Astrocyte (in vitro differentiated cells and primary cell): ENCODE results near the gene RHO.

Source experiments
- EZH2 ChIP-seq: IDR thresholded peaks from 2 replicates; pipeline ENCODE4 v1.6.1; 2012; ENCODE audit warnings: mild to moderate bottlenecking, low read length, inconsistent platforms; ENCODE audit not compliant: insufficient read depth
- TF ChIP-seq, protein P1 (sequence below): IDR thresholded peaks from 2 replicates; pipeline ENCODE4 v1.5.1; 2011; ENCODE audit warnings: low read depth, mild to moderate bottlenecking, inconsistent platforms, low read length, moderate library complexity; ENCODE audit not compliant: insufficient read depth

DNA sequence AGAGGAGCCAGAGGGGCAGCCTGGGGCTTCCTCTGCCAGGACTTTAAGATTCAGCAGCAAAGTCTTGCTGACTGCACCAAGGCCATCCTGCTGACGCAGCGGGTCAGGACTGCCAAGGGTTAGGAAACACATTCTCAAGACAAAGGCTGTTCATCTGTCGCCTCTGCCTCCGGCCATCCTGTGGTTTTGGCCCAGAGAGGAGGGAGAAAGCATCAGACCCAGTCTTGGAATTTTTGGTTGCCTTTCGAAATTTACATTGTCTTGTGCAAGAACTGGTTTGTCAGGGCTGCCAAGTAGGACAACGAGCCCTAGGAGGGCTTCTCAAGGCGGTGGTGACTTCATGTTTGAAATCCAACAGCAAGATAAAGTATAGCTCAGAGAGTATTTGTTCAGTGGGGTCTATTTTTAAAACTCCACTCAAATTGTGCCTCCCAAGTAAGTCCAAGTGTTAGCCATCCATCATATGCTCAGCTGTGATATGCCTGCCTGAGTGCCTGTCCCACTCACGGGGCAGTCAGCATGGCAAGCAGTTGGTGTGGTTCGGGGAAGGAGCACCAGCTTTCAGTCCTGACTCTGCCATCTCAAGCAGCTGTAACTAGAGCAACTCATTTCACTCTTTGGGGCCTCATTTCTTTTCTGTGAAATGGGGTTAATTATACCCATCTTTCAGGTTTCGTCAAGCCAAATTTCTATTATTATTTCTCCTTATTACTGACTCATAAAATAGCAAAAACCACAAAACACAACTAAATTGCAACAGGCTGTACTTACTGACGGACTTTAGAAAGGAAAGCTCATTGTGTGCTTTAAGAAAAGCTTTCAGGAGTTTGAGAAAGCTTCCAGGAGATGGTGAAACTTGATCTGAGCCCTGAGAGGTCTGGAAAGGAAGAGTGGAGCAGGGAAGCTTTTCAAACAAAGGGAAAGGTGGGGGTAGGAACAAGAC lies 42.4 kb upstream of the RHO start:
- TF ChIP-seq, protein P1, sequence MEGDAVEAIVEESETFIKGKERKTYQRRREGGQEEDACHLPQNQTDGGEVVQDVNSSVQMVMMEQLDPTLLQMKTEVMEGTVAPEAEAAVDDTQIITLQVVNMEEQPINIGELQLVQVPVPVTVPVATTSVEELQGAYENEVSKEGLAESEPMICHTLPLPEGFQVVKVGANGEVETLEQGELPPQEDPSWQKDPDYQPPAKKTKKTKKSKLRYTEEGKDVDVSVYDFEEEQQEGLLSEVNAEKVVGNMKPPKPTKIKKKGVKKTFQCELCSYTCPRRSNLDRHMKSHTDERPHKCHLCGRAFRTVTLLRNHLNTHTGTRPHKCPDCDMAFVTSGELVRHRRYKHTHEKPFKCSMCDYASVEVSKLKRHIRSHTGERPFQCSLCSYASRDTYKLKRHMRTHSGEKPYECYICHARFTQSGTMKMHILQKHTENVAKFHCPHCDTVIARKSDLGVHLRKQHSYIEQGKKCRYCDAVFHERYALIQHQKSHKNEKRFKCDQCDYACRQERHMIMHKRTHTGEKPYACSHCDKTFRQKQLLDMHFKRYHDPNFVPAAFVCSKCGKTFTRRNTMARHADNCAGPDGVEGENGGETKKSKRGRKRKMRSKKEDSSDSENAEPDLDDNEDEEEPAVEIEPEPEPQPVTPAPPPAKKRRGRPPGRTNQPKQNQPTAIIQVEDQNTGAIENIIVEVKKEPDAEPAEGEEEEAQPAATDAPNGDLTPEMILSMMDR, result no peak
- TF ChIP-seq EZH2, result no peak
